HG02571 (cell line): ENCODE data around the gene CDH3.

Experiments used
- ATAC-seq: cut with Tn5 transposase; IDR thresholded peaks from one replicate; pipeline ENCODE4 v1.9.1; 2021; ENCODE audit warnings: mild to moderate bottlenecking, moderate library complexity; ENCODE audit not compliant: unreplicated experiment

Gene CDH3

GRCh38 chr16:68646953-68647659, 2.0 kb downstream of the CDH3 start:
- no peak for ATAC-seq

DNA sequence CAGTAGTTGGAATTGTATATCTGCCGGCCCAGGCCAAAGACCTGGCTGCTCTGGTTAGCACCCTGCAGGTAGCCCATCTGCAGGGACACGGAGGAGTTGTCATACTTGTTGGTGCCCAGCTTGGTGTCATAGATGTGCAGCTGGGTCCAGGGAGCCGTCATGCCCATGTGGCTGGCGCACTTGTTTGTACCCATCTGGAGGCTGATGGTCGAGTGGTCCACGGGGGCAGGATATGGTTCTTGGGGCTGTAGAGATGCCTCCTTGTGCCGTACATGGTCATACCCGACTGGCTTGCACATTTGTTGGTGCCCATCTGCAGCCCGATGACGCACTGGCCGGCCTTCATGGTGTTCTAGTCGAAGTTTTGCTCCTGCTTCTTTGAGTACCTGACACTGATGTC, 6.0 kb downstream of the CDH3 start:
- ATAC-seq = no peak

- no peak for ATAC-seq
Observed at GRCh38 chr16:68652659-68653058, 7.5 kb downstream of the CDH3 start.

GRCh38 chr16:68655806-68656205, 10.7 kb downstream of the CDH3 start:
- ATAC-seq = no peak

DNA sequence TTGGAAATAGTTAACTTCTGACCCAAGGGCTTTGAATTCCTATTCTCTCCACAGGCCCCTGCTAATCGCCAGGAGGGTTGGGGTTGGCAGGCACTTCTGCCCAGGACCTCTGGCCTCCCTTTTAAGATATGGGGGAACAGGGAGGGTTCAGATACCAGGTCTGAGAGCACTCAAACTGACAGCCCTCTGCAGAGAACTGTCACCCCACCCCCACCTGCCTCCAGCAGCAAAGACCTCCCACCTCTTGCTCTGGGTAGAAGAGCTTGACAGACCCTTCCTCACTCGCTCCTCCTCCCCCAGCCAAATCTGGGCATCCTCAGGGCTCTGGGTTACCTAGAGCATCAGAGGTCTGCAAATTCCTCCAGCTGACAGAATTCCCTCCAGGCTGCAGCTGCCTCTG, 11.6 kb downstream of the CDH3 start:
- ATAC-seq = no peak

GRCh38 chr16:68658341-68658973, 13.3 kb downstream of the CDH3 start:
- ATAC-seq = no peak

GRCh38 chr16:68658974-68659360, 13.9 kb downstream of the CDH3 start:
- ATAC-seq = no peak

GRCh38 chr16:68659412-68660358, 14.6 kb downstream of the CDH3 start:
- ATAC-seq = no peak

DNA sequence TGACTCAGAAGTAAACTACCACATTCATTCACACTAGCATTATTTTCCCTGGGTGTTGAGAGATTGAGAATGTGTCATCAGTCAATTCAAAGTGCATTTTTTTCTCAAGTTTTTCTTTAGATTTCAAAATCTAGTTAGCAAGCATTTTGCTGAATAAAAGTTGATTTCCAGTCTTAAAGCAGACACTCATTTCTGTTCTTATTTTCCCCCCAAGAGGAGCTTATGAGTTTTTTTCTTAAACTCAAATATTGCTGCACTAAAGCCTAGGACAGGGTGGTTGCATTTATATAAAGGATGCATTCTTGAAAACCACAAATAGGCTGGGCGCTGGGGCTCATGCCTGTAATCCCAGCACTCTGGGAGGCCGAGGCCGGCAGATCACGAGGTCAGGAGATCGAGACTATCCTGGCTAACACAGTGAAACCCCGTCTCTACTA, 15.3 kb downstream of the CDH3 start:
- no peak for ATAC-seq

DNA sequence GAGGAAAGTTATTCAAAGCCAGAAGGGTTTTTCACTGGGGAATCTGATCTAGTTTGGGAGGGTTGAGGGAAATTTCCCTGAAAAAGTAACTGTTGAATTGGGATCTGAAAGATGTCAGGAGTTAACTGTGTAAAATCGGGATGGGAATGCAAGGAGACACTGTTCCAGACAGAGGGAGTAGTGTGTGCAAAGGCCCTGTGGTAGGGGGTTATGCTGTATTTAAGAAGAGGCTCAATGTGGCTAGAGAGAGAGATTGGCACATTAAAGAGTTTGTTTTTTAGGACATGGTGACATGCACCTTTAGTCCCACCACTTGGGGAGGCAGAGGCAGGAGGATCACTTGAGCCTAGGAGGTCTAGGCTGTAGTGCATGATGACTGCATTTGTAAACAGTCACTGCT, 16.9 kb downstream of the CDH3 start:
- ATAC-seq = no peak

GRCh38 chr16:68664297-68664696, 19.2 kb downstream of the CDH3 start:
- ATAC-seq = no peak

DNA sequence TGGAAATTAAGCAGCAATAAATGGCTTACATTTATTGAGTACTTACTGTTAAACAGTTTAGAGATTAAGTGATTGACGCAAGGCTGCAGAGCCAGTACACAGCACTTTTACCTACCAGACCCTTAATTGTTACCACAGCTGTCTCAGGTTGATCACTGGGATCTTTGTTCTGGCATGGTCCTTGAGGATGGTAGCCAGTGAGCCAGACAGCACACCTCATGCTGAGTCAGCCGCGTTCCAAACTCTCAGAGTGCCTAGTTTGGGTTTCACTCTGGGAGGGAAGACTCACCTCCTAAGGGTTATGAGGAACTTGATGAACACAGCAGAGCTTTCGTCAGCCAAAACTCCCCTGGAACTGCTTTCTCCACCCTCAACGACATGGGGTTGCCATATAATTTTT, 20.4 kb downstream of the CDH3 start:
- no peak for ATAC-seq

DNA sequence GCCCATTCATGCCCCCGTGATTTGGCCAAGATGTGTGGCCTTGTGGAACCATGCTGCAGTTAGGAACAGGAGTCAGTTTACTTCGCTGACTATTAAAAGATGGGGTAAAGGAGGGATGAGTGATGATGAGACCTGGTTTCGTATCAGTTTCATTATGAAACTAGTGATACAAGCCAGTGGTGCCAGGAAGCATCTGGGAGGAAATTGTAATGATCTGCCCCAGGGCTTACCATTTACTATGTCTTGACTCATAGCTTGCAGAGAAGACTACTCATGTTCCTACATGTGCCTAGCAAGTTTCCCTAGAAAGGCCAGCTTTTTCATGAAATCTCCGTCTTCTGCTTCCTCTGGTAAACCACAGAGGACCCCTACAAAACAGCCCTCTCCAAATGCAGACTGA, 23.2 kb downstream of the CDH3 start:
- no peak for ATAC-seq

- ATAC-seq = no peak
Observed at GRCh38 chr16:68676113-68676860, 31.2 kb downstream of the CDH3 start.

- no peak for ATAC-seq
Observed at GRCh38 chr16:68681038-68681437, 35.9 kb downstream of the CDH3 start.

- ATAC-seq = no peak
Observed at GRCh38 chr16:68685685-68686478, 40.8 kb downstream of the CDH3 start.

DNA sequence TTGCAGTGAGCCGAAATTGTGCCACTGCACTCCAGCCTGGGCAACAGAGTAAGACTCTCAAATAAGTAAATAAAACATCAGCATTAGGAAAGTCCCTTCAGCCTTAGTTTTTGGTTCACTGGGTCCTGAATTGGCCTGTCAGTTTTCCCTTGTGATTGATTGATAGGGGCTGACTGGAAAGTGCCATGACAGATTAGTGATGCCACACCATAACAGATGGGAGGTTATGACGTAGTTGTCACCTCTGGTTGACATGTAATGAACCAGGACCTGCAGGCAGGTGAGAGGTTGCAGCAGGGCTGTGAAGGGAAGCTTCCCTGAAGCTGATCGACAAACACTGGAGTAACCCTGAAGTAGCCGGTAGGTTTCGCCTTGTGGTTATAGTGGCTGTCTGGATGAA, 41.8 kb downstream of the CDH3 start:
- ATAC-seq = no peak

DNA sequence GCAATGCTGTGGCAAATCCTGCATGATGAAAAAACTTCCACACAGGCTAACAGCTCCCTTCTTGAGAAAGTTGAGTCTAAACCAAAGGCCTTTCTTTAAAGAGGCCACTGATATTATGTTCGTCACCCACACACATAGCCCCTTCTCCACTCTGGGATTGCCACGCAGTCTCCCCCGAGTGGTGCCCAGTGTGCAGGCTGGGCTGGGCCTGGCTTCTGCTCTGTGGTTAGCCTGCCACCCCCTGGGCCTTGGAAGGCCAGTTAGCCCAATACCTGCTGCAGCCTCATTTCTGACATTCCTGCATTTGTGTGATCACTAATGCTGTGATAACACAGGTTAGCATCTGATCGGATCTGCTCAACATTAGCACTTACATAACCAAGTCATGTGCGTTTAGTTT, 44.8 kb downstream of the CDH3 start:
- no peak for ATAC-seq

- no peak for ATAC-seq
Observed at GRCh38 chr16:68695575-68695974, 50.5 kb downstream of the CDH3 start.

- ATAC-seq = no peak
Observed at GRCh38 chr16:68696514-68696913, 51.4 kb downstream of the CDH3 start.
